SK-N-SH treated with all-trans-retinoic acid at 6 μM for 48 hours (cell line): ENCODE results near the gene PMPCA.

ENCODE experiments used
- ATAC-seq: fragments of 200-7000 bp; cut with Tn5 transposase; 3 replicates; pipeline ENCODE4 v1.9.1; 2020; ENCODE audit warnings: mild to moderate bottlenecking, moderate library complexity
- ARNTL ChIP-seq: fragments of 450-650 bp; formaldehyde crosslinking; IDR thresholded peaks from 2 replicates; pipeline ENCODE4 v1.5.0; 2020; ENCODE audit warnings: low read depth, mild to moderate bottlenecking, moderate library complexity, borderline replicate concordance
- BACH2 ChIP-seq: fragments of 250-450 bp; sonication (Bioruptor Pico); IDR thresholded peaks from 2 replicates; pipeline ENCODE4 v1.9.0; 2021; ENCODE audit warnings: mild to moderate bottlenecking, borderline replicate concordance
- CSDC2 ChIP-seq: fragments of 250-450 bp; sonication (Bioruptor Pico); IDR thresholded peaks from 2 replicates; pipeline ENCODE4 v1.5.0; 2020; ENCODE audit warnings: mild to moderate bottlenecking, moderate library complexity
- ESRRG ChIP-seq: fragments of 250-450 bp; sonication (Bioruptor Pico); IDR thresholded peaks from 2 replicates; pipeline ENCODE4 v1.6.1; 2021; ENCODE audit warnings: mild to moderate bottlenecking
- GLIS3 ChIP-seq: fragments of 250-450 bp; sonication (Bioruptor Pico); IDR thresholded peaks from 2 replicates; pipeline ENCODE4 v1.5.0; 2020; ENCODE audit warnings: mild to moderate bottlenecking, moderate library complexity
- OSR1 ChIP-seq: fragments of 250-450 bp; sonication (Bioruptor Pico); IDR thresholded peaks from 2 replicates; pipeline ENCODE4 v1.8.0; 2022; ENCODE audit warnings: moderate library complexity, mild to moderate bottlenecking, inconsistent platforms
- PPARA ChIP-seq: fragments of 250-450 bp; sonication (Bioruptor Pico); IDR thresholded peaks from 2 replicates; pipeline ENCODE4 v1.5.0; 2020; ENCODE audit warnings: mild to moderate bottlenecking, borderline replicate concordance
- RARB ChIP-seq: fragments of 250-450 bp; sonication (Bioruptor Pico); IDR thresholded peaks from 2 replicates; pipeline ENCODE4 v1.8.0; 2021; ENCODE audit warnings: mild to moderate bottlenecking, moderate library complexity
- TCF4 ChIP-seq: fragments of 250-450 bp; sonication (Bioruptor Pico); IDR thresholded peaks from 2 replicates; pipeline ENCODE4 v1.8.0; 2021; ENCODE audit warnings: mild to moderate bottlenecking, moderate library complexity, borderline replicate concordance
- TOX ChIP-seq: fragments of 250-450 bp; sonication (Bioruptor Pico); IDR thresholded peaks from 2 replicates; pipeline ENCODE4 v1.8.0; 2021; ENCODE audit warnings: mild to moderate bottlenecking, moderate library complexity, borderline replicate concordance
- ZFP3 ChIP-seq: fragments of 250-450 bp; sonication (Bioruptor Pico); IDR thresholded peaks from 2 replicates; pipeline ENCODE4 v1.5.0; 2020; ENCODE audit warnings: mild to moderate bottlenecking, moderate library complexity
- ZFP30 ChIP-seq: fragments of 450-650 bp; formaldehyde crosslinking; IDR thresholded peaks from 2 replicates; pipeline ENCODE4 v1.5.0; 2022; ENCODE audit warnings: mild to moderate bottlenecking, moderate library complexity
- ZNF565 ChIP-seq: fragments of 450-650 bp; formaldehyde crosslinking; conservative IDR thresholded peaks from 2 replicates; pipeline ENCODE4 v1.5.0; 2020; ENCODE audit warnings: low read depth, mild to moderate bottlenecking, moderate library complexity
- ZNF70 ChIP-seq: fragments of 450-650 bp; formaldehyde crosslinking; IDR thresholded peaks from 2 replicates; pipeline ENCODE4 v1.5.0; 2020; ENCODE audit warnings: mild to moderate bottlenecking, moderate library complexity
- ZNF8 ChIP-seq: fragments of 450-650 bp; formaldehyde crosslinking; IDR thresholded peaks from 2 replicates; pipeline ENCODE4 v1.5.0; 2020; ENCODE audit warnings: mild to moderate bottlenecking, moderate library complexity
- TF ChIP-seq, protein P1 (sequence below): fragments of 250-450 bp; sonication (Bioruptor Pico); IDR thresholded peaks from 2 replicates; pipeline ENCODE4 v1.8.0; 2020; ENCODE audit warnings: mild to moderate bottlenecking, moderate library complexity, borderline replicate concordance
- TF ChIP-seq, protein P2 (sequence below): fragments of 250-450 bp; sonication (Bioruptor Pico); IDR thresholded peaks from 2 replicates; pipeline ENCODE4 v1.5.0; 2020; ENCODE audit warnings: mild to moderate bottlenecking, moderate library complexity
- TF ChIP-seq, protein P3 (sequence below): fragments of 250-450 bp; sonication (Bioruptor Pico); IDR thresholded peaks from 2 replicates; pipeline ENCODE4 v1.5.1; 2021; ENCODE audit warnings: mild to moderate bottlenecking, moderate library complexity

PMPCA gene

DNA sequence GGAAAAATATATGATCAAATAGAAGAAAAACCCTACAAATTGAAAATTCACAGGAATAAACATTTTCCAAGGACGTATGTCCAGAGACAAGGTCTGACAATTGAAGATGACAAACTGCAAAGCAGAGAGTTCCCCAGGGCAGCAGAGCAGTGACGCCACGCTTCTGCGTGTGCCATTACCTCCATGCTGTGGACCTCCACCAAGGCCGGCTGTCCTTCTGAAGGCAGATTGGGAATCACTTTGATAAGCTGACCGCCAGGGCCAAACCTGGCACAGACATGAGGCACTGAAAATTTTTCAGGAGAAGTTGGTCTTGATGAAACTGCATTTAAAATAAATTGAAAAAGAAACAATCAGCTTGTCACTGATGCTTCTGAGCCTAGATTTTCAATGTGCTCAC, 53.8 kb downstream of the PMPCA start:
- TF ChIP-seq ZNF70 (no peak), TCF4 (no peak), BACH2 (CRISPR knock-in tag) (no peak), RARB (no peak), ZFP30 (no peak), TOX (CRISPR knock-in tag) (no peak), PPARA (no peak), ZNF8 (CRISPR knock-in tag) (no peak), CSDC2 (CRISPR knock-in tag) (no peak), OSR1 (CRISPR knock-in tag) (no peak), ESRRG (no peak)
- TF ChIP-seq, protein P1, sequence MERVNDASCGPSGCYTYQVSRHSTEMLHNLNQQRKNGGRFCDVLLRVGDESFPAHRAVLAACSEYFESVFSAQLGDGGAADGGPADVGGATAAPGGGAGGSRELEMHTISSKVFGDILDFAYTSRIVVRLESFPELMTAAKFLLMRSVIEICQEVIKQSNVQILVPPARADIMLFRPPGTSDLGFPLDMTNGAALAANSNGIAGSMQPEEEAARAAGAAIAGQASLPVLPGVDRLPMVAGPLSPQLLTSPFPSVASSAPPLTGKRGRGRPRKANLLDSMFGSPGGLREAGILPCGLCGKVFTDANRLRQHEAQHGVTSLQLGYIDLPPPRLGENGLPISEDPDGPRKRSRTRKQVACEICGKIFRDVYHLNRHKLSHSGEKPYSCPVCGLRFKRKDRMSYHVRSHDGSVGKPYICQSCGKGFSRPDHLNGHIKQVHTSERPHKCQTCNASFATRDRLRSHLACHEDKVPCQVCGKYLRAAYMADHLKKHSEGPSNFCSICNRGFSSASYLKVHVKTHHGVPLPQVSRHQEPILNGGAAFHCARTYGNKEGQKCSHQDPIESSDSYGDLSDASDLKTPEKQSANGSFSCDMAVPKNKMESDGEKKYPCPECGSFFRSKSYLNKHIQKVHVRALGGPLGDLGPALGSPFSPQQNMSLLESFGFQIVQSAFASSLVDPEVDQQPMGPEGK = no peak
- TF ChIP-seq, protein P2, sequence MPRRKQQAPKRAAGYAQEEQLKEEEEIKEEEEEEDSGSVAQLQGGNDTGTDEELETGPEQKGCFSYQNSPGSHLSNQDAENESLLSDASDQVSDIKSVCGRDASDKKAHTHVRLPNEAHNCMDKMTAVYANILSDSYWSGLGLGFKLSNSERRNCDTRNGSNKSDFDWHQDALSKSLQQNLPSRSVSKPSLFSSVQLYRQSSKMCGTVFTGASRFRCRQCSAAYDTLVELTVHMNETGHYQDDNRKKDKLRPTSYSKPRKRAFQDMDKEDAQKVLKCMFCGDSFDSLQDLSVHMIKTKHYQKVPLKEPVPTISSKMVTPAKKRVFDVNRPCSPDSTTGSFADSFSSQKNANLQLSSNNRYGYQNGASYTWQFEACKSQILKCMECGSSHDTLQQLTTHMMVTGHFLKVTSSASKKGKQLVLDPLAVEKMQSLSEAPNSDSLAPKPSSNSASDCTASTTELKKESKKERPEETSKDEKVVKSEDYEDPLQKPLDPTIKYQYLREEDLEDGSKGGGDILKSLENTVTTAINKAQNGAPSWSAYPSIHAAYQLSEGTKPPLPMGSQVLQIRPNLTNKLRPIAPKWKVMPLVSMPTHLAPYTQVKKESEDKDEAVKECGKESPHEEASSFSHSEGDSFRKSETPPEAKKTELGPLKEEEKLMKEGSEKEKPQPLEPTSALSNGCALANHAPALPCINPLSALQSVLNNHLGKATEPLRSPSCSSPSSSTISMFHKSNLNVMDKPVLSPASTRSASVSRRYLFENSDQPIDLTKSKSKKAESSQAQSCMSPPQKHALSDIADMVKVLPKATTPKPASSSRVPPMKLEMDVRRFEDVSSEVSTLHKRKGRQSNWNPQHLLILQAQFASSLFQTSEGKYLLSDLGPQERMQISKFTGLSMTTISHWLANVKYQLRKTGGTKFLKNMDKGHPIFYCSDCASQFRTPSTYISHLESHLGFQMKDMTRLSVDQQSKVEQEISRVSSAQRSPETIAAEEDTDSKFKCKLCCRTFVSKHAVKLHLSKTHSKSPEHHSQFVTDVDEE (CRISPR knock-in tag) = no peak
- ATAC-seq = no peak

DNA sequence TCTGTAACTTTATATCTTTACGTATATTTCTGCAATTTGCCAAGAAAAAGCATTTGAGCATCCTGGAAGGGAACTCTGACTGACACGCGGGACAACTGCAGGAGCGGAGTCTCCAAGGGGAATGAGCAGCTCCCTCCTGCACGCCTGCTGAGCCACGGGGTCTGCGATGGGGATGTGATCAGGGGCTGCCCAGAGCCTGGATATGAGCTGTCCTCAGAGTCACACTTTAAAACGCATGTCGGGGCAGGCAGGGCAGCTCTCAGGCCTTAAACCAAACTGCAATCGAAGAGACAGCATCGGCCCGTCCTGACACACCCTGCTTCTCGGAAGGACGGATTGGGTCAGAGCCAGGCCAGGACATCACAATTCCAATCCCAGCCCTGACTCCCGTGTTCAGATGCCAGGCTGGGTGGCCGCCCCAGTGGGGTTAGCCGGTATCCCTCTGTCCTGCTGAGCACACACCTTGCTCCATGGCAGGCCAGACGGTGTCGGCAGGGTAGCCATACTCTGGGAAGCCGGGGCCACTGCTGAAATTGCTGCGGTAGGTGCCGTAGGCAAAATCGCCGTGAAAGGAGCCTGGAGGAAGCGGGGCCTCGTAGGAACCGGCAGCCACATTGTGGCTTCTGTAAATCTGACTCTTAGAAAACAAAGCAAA, 55.2 kb downstream of the PMPCA start:
- TF ChIP-seq, protein P3, sequence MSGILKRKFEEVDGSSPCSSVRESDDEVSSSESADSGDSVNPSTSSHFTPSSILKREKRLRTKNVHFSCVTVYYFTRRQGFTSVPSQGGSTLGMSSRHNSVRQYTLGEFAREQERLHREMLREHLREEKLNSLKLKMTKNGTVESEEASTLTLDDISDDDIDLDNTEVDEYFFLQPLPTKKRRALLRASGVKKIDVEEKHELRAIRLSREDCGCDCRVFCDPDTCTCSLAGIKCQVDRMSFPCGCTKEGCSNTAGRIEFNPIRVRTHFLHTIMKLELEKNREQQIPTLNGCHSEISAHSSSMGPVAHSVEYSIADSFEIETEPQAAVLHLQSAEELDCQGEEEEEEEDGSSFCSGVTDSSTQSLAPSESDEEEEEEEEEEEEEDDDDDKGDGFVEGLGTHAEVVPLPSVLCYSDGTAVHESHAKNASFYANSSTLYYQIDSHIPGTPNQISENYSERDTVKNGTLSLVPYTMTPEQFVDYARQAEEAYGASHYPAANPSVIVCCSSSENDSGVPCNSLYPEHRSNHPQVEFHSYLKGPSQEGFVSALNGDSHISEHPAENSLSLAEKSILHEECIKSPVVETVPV (CRISPR knock-in tag) = no peak
- TF ChIP-seq OSR1 (CRISPR knock-in tag) = no peak
- TF ChIP-seq, protein P1 = no peak
- no peak for TF ChIP-seq ZNF8 (CRISPR knock-in tag)
- no peak for TF ChIP-seq ZFP3 (CRISPR knock-in tag)
- no peak for TF ChIP-seq PPARA
- no peak for TF ChIP-seq ARNTL (CRISPR knock-in tag)
- no peak for TF ChIP-seq ZNF565
- no peak for TF ChIP-seq BACH2 (CRISPR knock-in tag)
- TF ChIP-seq, protein P2 (CRISPR knock-in tag) = no peak
- TF ChIP-seq RARB = no peak
- TF ChIP-seq GLIS3 (CRISPR knock-in tag) = no peak
- TF ChIP-seq, all 23 proteins: peak for 0
- ATAC-seq = no peak

DNA sequence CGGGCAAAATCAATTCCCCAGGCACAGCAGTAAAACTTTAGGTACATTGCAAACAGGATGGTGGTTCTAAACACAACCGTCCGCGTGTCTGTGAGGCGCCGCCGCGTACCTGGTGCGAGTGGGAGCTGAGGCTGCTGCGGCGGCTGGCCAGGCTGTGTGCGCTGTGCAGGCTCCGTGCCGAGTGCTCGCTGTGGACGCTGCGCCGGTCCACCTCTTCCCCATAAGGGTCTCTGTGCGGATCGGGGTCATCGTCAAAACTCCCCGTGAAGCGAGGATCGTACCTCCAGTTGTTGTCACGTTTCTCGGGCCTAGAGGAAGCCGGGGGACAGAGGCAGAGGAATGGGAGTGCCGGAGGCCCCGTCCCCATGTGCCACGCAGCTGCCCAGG, 55.7 kb downstream of the PMPCA start:
- no peak for ATAC-seq
- TF ChIP-seq ZFP3 (CRISPR knock-in tag) = no peak
- no peak for TF ChIP-seq CSDC2 (CRISPR knock-in tag)
- no peak for TF ChIP-seq GLIS3 (CRISPR knock-in tag)
- no peak for TF ChIP-seq ZNF70
- TF ChIP-seq TCF4 = no peak
- TF ChIP-seq RARB = no peak
